K562 (cell line): Measurements from ENCODE around the gene KLK1. TPM values are rescaled to one million over a fixed set of nuclear protein-coding genes. Genes with fewer than 3 reads are reported as not detected.

Experiments
- ARID4B ChIP-seq: sonication (generic); formaldehyde crosslinking; IDR thresholded peaks from 2 replicates; pipeline ENCODE4 v1.8.0; 2022; ENCODE audit warnings: mild to moderate bottlenecking, missing genetic modification reagents
- C11orf30 ChIP-seq: fragments of 450-650 bp; IDR thresholded peaks from 2 replicates; pipeline ENCODE4 v1.6.1; 2016; ENCODE audit warnings: low read depth, mild to moderate bottlenecking
- CC2D1A ChIP-seq: fragments of 450-650 bp; IDR thresholded peaks from 2 replicates; pipeline ENCODE4 v1.6.1; 2017; ENCODE audit warnings: mild to moderate bottlenecking
- E2F8 ChIP-seq: fragments of 450-650 bp; IDR thresholded peaks from 2 replicates; pipeline ENCODE4 v1.7.1; 2018; ENCODE audit warnings: mild to moderate bottlenecking, low read depth; ENCODE audit not compliant: partially characterized antibody
- ERF ChIP-seq: fragments of 450-650 bp; formaldehyde crosslinking; IDR thresholded peaks from 2 replicates; pipeline ENCODE4 v1.4.0; 2020; ENCODE audit warnings: mild to moderate bottlenecking, mixed read lengths
- GATAD2A ChIP-seq: fragments of 450-650 bp; IDR thresholded peaks from 2 replicates; pipeline ENCODE4 v1.6.1; 2017
- KDM1A ChIP-seq, 2 experiments: fragments of 450-650 bp; IDR thresholded peaks; 2 replicates each; pipeline ENCODE4 v1.6.1; 2016; ENCODE audit warnings: mild to moderate bottlenecking in 2 of 2
- KDM5B ChIP-seq: fragments of 200-600 bp; sonication (generic); IDR thresholded peaks from 2 replicates; pipeline ENCODE4 v1.6.1; 2012; ENCODE audit warnings: low read depth, mild to moderate bottlenecking, moderate library complexity, low read length, control low read depth, inconsistent platforms; ENCODE audit not compliant: insufficient replicate concordance
- MAFG ChIP-seq: fragments of 450-650 bp; conservative IDR thresholded peaks from 2 replicates; pipeline ENCODE4 v1.6.1; 2016; ENCODE audit warnings: missing genetic modification characterization, missing compliant biosample characterization
- MXI1 ChIP-seq: IDR thresholded peaks from 2 replicates; pipeline ENCODE4 v1.6.1; 2011; ENCODE audit warnings: low read depth, mild to moderate bottlenecking, improper control_type of control experiment, low read length
- MYC ChIP-seq, 2 experiments: fragments of 250-450 bp in 1 of 2; sonication (Bioruptor Pico) in 1 of 2; IDR thresholded peaks; 2 replicates each; pipeline versions ENCODE4 v1.5.1 to v1.6.1; 2012 to 2021; ENCODE audit warnings: low read depth in 2 of 2, borderline replicate concordance in 1 of 2, improper control_type of control experiment in 1 of 2, low read length in 1 of 2, mild to moderate bottlenecking in 1 of 2, moderate library complexity in 1 of 2
- NFXL1 ChIP-seq: fragments of 450-650 bp; formaldehyde crosslinking; IDR thresholded peaks from 2 replicates; pipeline ENCODE4 v1.4.0; 2021; ENCODE audit warnings: mild to moderate bottlenecking
- NR2F6 ChIP-seq: fragments of 450-650 bp; formaldehyde crosslinking; IDR thresholded peaks from 2 replicates; pipeline ENCODE4 v1.4.0; 2020; ENCODE audit warnings: mild to moderate bottlenecking
- POLR2A ChIP-seq: fragments of 450-650 bp; conservative IDR thresholded peaks from 2 replicates; pipeline ENCODE4 v1.6.1; 2016
- RBM25 ChIP-seq: fragments of 200-400 bp; formaldehyde crosslinking; IDR thresholded peaks from 2 replicates; pipeline ENCODE4 v1.6.1; 2018; ENCODE audit warnings: low read length, low read depth, moderate library complexity; ENCODE audit not compliant: severe bottlenecking
- SP1 ChIP-seq: sonication (generic); formaldehyde crosslinking; IDR thresholded peaks from 2 replicates; pipeline ENCODE4 v1.8.1; 2022; ENCODE audit warnings: mild to moderate bottlenecking, missing genetic modification reagents
- XRCC3 ChIP-seq: fragments of 450-650 bp; IDR thresholded peaks from 2 replicates; pipeline ENCODE4 v1.6.1; 2017; ENCODE audit warnings: mild to moderate bottlenecking, moderate library complexity
- ZNF197 ChIP-seq: fragments of 200-800 bp; sonication (Bioruptor generic); IDR thresholded peaks from 2 replicates; pipeline ENCODE4 v1.6.1; 2016; ENCODE audit warnings: low read depth, missing genetic modification characterization, missing compliant biosample characterization
- ZNF785 ChIP-seq: fragments of 250-450 bp; sonication (Bioruptor Pico); IDR thresholded peaks from 2 replicates; pipeline ENCODE4 v1.4.0; 2020; ENCODE audit warnings: mild to moderate bottlenecking
- polyA plus RNA-seq, 8 experiments: library from polyadenylated mRNA; depleted of rRNA in 4 of 8; stranded (reverse) in 5 of 8; unstranded in 3 of 8; fragments of >200 nt; fragmentation: Nextera tagmentation in 2 of 8; fragmentation: Illumina TruSeq in 1 of 8; extraction: Ambion mirVana in 2 of 8; extraction: Trizol in 1 of 8; gene quantifications; 2 replicates each; pipeline versions ENCODE4 v1.2.1 to v1.2.3, GENCODE V29; 2011 to 2014; ENCODE audit warnings: inconsistent platforms in 1 of 8, missing spikeins in 1 of 8
- total RNA-seq, 7 experiments: library from RNA; depleted of rRNA in 6 of 7; stranded (reverse); fragments of >200 nt in 6 of 7; fragmentation: Illumina TruSeq in 2 of 7; extraction: Trizol in 2 of 7; gene quantifications; 2 replicates each; pipeline versions ENCODE4 v1.2.1 to v1.2.3, GENCODE V29; 2011 to 2021; ENCODE audit warnings: low replicate concordance in 1 of 7
- TF ChIP-seq, protein P1 (sequence below): sonication (generic); formaldehyde crosslinking; IDR thresholded peaks from 2 replicates; pipeline ENCODE4 v1.8.1; 2023; ENCODE audit warnings: mild to moderate bottlenecking, missing genetic modification reagents

The KLK1 gene
- total and polyA plus RNA-seq, 9 of the 15 experiments (the other 6 are each of a cell fraction or from before 2014, with no cell fraction given), result 0.87 to 15.4 (median 9.1) TPM

DNA sequence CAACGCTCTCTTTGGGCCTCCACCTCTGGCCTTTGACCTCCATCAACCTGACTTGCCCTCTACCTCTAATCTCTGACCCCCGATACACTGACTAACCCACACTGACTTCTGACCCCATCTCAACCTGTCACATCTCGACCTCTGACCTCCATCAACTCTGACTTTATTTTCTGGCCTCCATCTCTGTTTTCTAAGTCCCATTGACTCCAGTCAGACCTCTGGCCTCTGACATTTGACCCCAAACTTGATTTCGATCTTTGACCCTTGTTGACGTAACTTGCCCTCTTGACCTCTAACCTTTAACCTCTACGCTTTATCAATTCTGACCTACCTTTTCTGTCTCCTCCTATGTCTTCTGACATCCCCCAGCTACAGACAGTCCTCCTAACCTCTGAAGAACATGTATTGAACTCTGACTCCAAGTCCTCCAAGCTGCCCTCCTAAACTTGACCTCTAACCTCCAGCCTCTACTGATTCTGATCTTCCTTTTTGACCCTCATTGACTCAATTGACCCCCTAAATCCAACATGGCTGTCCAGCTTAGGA is 32.6 kb downstream of the KLK1 start (continued):
- TF ChIP-seq, protein P1, sequence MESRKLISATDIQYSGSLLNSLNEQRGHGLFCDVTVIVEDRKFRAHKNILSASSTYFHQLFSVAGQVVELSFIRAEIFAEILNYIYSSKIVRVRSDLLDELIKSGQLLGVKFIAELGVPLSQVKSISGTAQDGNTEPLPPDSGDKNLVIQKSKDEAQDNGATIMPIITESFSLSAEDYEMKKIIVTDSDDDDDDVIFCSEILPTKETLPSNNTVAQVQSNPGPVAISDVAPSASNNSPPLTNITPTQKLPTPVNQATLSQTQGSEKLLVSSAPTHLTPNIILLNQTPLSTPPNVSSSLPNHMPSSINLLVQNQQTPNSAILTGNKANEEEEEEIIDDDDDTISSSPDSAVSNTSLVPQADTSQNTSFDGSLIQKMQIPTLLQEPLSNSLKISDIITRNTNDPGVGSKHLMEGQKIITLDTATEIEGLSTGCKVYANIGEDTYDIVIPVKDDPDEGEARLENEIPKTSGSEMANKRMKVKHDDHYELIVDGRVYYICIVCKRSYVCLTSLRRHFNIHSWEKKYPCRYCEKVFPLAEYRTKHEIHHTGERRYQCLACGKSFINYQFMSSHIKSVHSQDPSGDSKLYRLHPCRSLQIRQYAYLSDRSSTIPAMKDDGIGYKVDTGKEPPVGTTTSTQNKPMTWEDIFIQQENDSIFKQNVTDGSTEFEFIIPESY (CRISPR knock-in tag), result peak; percentile 87
- TF ChIP-seq NR2F6 (CRISPR knock-in tag) (peak; percentile 81; the same call in 1 of the 2 replicates), RBM25 (no peak), C11orf30 (no peak), NFXL1 (no peak), ZNF197 (CRISPR knock-in tag) (no peak), ERF (CRISPR knock-in tag) (no peak), ZNF785 (no peak), MAFG (tag) (no peak), KDM1A (IDR thresholded peaks at IDR 0.05) (peak; percentile 82 to 91; a peak in 3 of 4 replicates), KDM5B (no peak), SP1 (CRISPR knock-in tag) (peak; percentile 40; the same call in 1 of the 2 replicates), E2F8 (no peak), POLR2A (no peak; the same call in 1 of the 2 replicates), CC2D1A (no peak), MXI1 (no peak), ARID4B (peak; percentile 40; the same call in 1 of the 2 replicates), GATAD2A (no peak), MYC (IDR thresholded peaks at IDR 0.05; ENCODE audit: low read depth, low read length) (no peak), MYC (CRISPR knock-in tag; IDR thresholded peaks at IDR 0.05; ENCODE audit: borderline replicate concordance, low read depth) (no peak), XRCC3 (no peak)
